ENCODE measurements around the gene SPATS1. TPM values are rescaled to one million over a fixed set of nuclear protein-coding genes. Genes with fewer than 3 reads are reported as not detected.

The SPATS1 gene
- total RNA-seq, 1 donor from 2014 or later, result not detected

GRCh38 chr6:44386929-44387345, 44.5 kb downstream of the SPATS1 start:
- Histone ChIP-seq H3K9me3 (ENCODE audit: insufficient read depth, low read depth, low read length) (no peaks in the 10 kb centered on the region), H3K79me2 (ENCODE audit: insufficient read depth, low read length) (peaks cover 40% of the 10 kb centered on the region), H3K27me3 (ENCODE audit: insufficient read depth, low read length) (peaks cover 4% of the 10 kb centered on the region), H3K9ac (ENCODE audit: low read length) (peak overlapping the region; percentile 96), H3K36me3 (ENCODE audit: insufficient read depth, low read length) (peaks cover 8% of the 10 kb centered on the region), H2AFZ (ENCODE audit: low read depth, low read length) (peak overlapping the region; percentile 90), H3K4me2 (ENCODE audit: low read length) (peak overlapping the region; percentile 94), H3K4me1 (ENCODE audit: insufficient read depth, low read length) (peaks cover 13% of the 10 kb centered on the region), H3K4me3 (ENCODE audit: insufficient read depth, low read depth, low read length) (peak overlapping the region; percentile 85), H3K27ac (ENCODE audit: low read depth, low read length) (peak overlapping the region; percentile 96), H4K20me1 (ENCODE audit: insufficient read depth, low read length) (peaks cover 34% of the 10 kb centered on the region)
- TF ChIP-seq EZH2 (IDR thresholded peaks at IDR 0.05; ENCODE audit: insufficient read depth, low read length), result no peak
- TF ChIP-seq CTCF (IDR thresholded peaks at IDR 0.05; ENCODE audit: insufficient read depth, low read depth, low read length), result no peak
- H3K9me3 Mint-ChIP-seq (ENCODE audit: unreplicated experiment), result no peaks in the 10 kb centered on the region
- H3K4me1 Mint-ChIP-seq (ENCODE audit: low read depth, unreplicated experiment), result peaks cover 12% of the 10 kb centered on the region
- peak overlapping the region; percentile 94 for H3K4me3 Mint-ChIP-seq (ENCODE audit: unreplicated experiment)
- DNase-seq (ENCODE audit: low read depth) (peak; percentile 52), FAIRE-seq (no peak)
- peak overlapping the region; percentile 97 for H3K27ac Mint-ChIP-seq (ENCODE audit: unreplicated experiment)
- peaks cover 3% of the 10 kb centered on the region for H3K36me3 Mint-ChIP-seq (ENCODE audit: low read depth, unreplicated experiment)
- H3K27me3 Mint-ChIP-seq (ENCODE audit: low read depth, unreplicated experiment), result no peaks in the 10 kb centered on the region

- H3K79me2 ChIP-seq (ENCODE audit: insufficient read depth, low read length), result peaks cover 42% of the 10 kb centered on the region
- H3K27me3 Mint-ChIP-seq (ENCODE audit: low read depth, unreplicated experiment), result no peaks in the 10 kb centered on the region
- H3K36me3 Mint-ChIP-seq (ENCODE audit: low read depth, unreplicated experiment), result peaks cover 5% of the 10 kb centered on the region
- no peaks in the 10 kb centered on the region for H3K9me3 ChIP-seq (ENCODE audit: insufficient read depth, low read depth, low read length)
- H3K4me2 ChIP-seq (ENCODE audit: low read length), result peak within 1 kb of the TSS; percentile 94
- FAIRE-seq (peak; percentile 71), DNase-seq (ENCODE audit: low read depth) (peak; percentile 99)
- peak within 1 kb of the TSS; percentile 97 for H3K27ac Mint-ChIP-seq (ENCODE audit: unreplicated experiment)
- H3K4me1 Mint-ChIP-seq (ENCODE audit: low read depth, unreplicated experiment), result peaks cover 12% of the 10 kb centered on the region
- peaks cover 13% of the 10 kb centered on the region for H3K4me1 ChIP-seq (ENCODE audit: insufficient read depth, low read length)
- H2AFZ ChIP-seq (ENCODE audit: low read depth, low read length), result peak within 1 kb of the TSS; percentile 90
- H3K36me3 ChIP-seq (ENCODE audit: insufficient read depth, low read length), result peaks cover 8% of the 10 kb centered on the region
- peak within 1 kb of the TSS; percentile 85 for H3K4me3 ChIP-seq (ENCODE audit: insufficient read depth, low read depth, low read length)
- peak within 1 kb of the TSS; percentile 94 for H3K4me3 Mint-ChIP-seq (ENCODE audit: unreplicated experiment)
- H3K27me3 ChIP-seq (ENCODE audit: insufficient read depth, low read length), result peaks cover 4% of the 10 kb centered on the region
- H3K9ac ChIP-seq (ENCODE audit: low read length), result peak within 1 kb of the TSS; percentile 96
- peaks cover 36% of the 10 kb centered on the region for H4K20me1 ChIP-seq (ENCODE audit: insufficient read depth, low read length)
- no peaks in the 10 kb centered on the region for H3K9me3 Mint-ChIP-seq (ENCODE audit: unreplicated experiment)
- H3K27ac ChIP-seq (ENCODE audit: low read depth, low read length), result peak within 1 kb of the TSS; percentile 96
- no peak for TF ChIP-seq CTCF (IDR thresholded peaks at IDR 0.05; ENCODE audit: insufficient read depth, low read depth, low read length)
- TF ChIP-seq EZH2 (IDR thresholded peaks at IDR 0.05; ENCODE audit: insufficient read depth, low read length), result no peak
Observed at GRCh38 chr6:44387346-44388134, 45.1 kb downstream of the SPATS1 start, which contains the start of gene CDC5L. Gene CDC5L, plus strand, starts transcription at chr6:44387706. Its CDS starts 118 bp downstream, at chr6:44387824.

GRCh38 chr6:44388135-44388487, 45.7 kb downstream of the SPATS1 start:
- no peak for TF ChIP-seq EZH2 (IDR thresholded peaks at IDR 0.05; ENCODE audit: insufficient read depth, low read length)
- TF ChIP-seq CTCF (IDR thresholded peaks at IDR 0.05; ENCODE audit: insufficient read depth, low read depth, low read length), result no peak
- H3K4me1 Mint-ChIP-seq (ENCODE audit: low read depth, unreplicated experiment), result peaks cover 12% of the 10 kb centered on the region

More at GRCh38 chr6:44388135-44388487, 45.7 kb downstream of the SPATS1 start:
- peaks cover 8% of the 10 kb centered on the region for H3K36me3 ChIP-seq (ENCODE audit: insufficient read depth, low read length)
- H4K20me1 ChIP-seq (ENCODE audit: insufficient read depth, low read length), result peaks cover 36% of the 10 kb centered on the region
- Mint-ChIP-seq H3K9me3 (ENCODE audit: unreplicated experiment) (no peaks in the 10 kb centered on the region), H3K27ac (ENCODE audit: unreplicated experiment) (peak overlapping the region; percentile 67), H3K4me3 (ENCODE audit: unreplicated experiment) (peak overlapping the region; percentile 94), H3K27me3 (ENCODE audit: low read depth, unreplicated experiment) (no peaks in the 10 kb centered on the region), H3K36me3 (ENCODE audit: low read depth, unreplicated experiment) (peaks cover 5% of the 10 kb centered on the region)
- H3K27me3 ChIP-seq (ENCODE audit: insufficient read depth, low read length), result no peaks in the 10 kb centered on the region
- H3K9me3 ChIP-seq (ENCODE audit: insufficient read depth, low read depth, low read length), result no peaks in the 10 kb centered on the region
- H3K4me2 ChIP-seq (ENCODE audit: low read length), result peak overlapping the region; percentile 94
- H3K4me3 ChIP-seq (ENCODE audit: insufficient read depth, low read depth, low read length), result peak overlapping the region; percentile 85
- H3K79me2 ChIP-seq (ENCODE audit: insufficient read depth, low read length), result peaks cover 42% of the 10 kb centered on the region
- peak overlapping the region; percentile 96 for H3K27ac ChIP-seq (ENCODE audit: low read depth, low read length)
- DNase-seq (ENCODE audit: low read depth) (no peak), FAIRE-seq (no peak)
- peak overlapping the region; percentile 13 for H2AFZ ChIP-seq (ENCODE audit: low read depth, low read length)
- H3K4me1 ChIP-seq (ENCODE audit: insufficient read depth, low read length), result peaks cover 13% of the 10 kb centered on the region
- H3K9ac ChIP-seq (ENCODE audit: low read length), result peak overlapping the region; percentile 96

Measured in astrocyte (in vitro differentiated cells and primary cell).